Measurements from ENCODE around the gene NF1.
"Not testable (repeated sequence)": the region's sequence is repeated elsewhere in the genome, so short reads cannot be mapped to it uniquely, and the experiment has no call there.

NF1 gene

GRCh38 chr17:31094600-31095235 is at the start of gene NF1:
TSS of gene NF1 (plus strand) at chr17:31094977. CDS start at chr17:31095310, 333 bp downstream.
- DNase-seq (ENCODE audit: low read depth in 2 of 2), result peak; percentile 69 to 76

- DNase-seq (ENCODE audit: low read depth in 2 of 2), result not testable (repeated sequence)
Measured at GRCh38 chr17:31046856-31047425, 47.8 kb upstream of the NF1 start.

- DNase-seq (ENCODE audit: low read depth in 2 of 2), result no peak
Measured at GRCh38 chr17:31048142-31048541, 46.6 kb upstream of the NF1 start.

GRCh38 chr17:31048780-31049179 is 46.0 kb upstream of the NF1 start:
- no peak for DNase-seq (ENCODE audit: low read depth in 2 of 2)

- no peak for DNase-seq (ENCODE audit: low read depth in 2 of 2)
Measured at GRCh38 chr17:31050948-31051347, 43.8 kb upstream of the NF1 start.

GRCh38 chr17:31051506-31051905 is 43.3 kb upstream of the NF1 start:
- no peak for DNase-seq (ENCODE audit: low read depth in 2 of 2)

GRCh38 chr17:31052187-31052889 is 42.4 kb upstream of the NF1 start:
- DNase-seq (ENCODE audit: low read depth in 2 of 2), result no peak

- no peak for DNase-seq (ENCODE audit: low read depth in 2 of 2)
Measured at GRCh38 chr17:31053071-31053470, 41.7 kb upstream of the NF1 start.

GRCh38 chr17:31054761-31055160 is 40.0 kb upstream of the NF1 start:
- no peak for DNase-seq (ENCODE audit: low read depth in 2 of 2)

GRCh38 chr17:31058976-31059375 is 35.8 kb upstream of the NF1 start:
- no peak for DNase-seq (ENCODE audit: low read depth in 2 of 2)

GRCh38 chr17:31060791-31061550 is 33.8 kb upstream of the NF1 start:
- DNase-seq (ENCODE audit: low read depth in 2 of 2), result no peak

GRCh38 chr17:31061678-31062077 is 33.1 kb upstream of the NF1 start:
- no peak for DNase-seq (ENCODE audit: low read depth in 2 of 2)

- DNase-seq (ENCODE audit: low read depth in 2 of 2), result no peak
Measured at GRCh38 chr17:31062346-31062745, 32.4 kb upstream of the NF1 start.

- DNase-seq (ENCODE audit: low read depth in 2 of 2), result no peak
Measured at GRCh38 chr17:31064707-31065106, 30.1 kb upstream of the NF1 start.

- no peak for DNase-seq (ENCODE audit: low read depth in 2 of 2)
Measured at GRCh38 chr17:31067691-31068184, 27.0 kb upstream of the NF1 start.

GRCh38 chr17:31068291-31068690 is 26.5 kb upstream of the NF1 start:
- DNase-seq (ENCODE audit: low read depth in 2 of 2), result peak in 1 of 2 donors; percentile 15

- DNase-seq (ENCODE audit: low read depth in 2 of 2), result no peak
Measured at GRCh38 chr17:31072186-31072585, 22.6 kb upstream of the NF1 start.

- DNase-seq (ENCODE audit: low read depth in 2 of 2), result no peak
Measured at GRCh38 chr17:31073411-31073810, 21.4 kb upstream of the NF1 start.

- no peak for DNase-seq (ENCODE audit: low read depth in 2 of 2)
Measured at GRCh38 chr17:31074772-31075555, 19.8 kb upstream of the NF1 start.

GRCh38 chr17:31078290-31078689 is 16.5 kb upstream of the NF1 start:
- DNase-seq (ENCODE audit: low read depth in 2 of 2), result no peak

- DNase-seq (ENCODE audit: low read depth in 2 of 2), result no peak
Measured at GRCh38 chr17:31079731-31080130, 15.0 kb upstream of the NF1 start.
